ENCODE data around the gene CLN6.
"Not testable (repeated sequence)": the region's sequence is repeated elsewhere in the genome, so short reads cannot be mapped to it uniquely, and the experiment has no call there.

Gene CLN6

DNA sequence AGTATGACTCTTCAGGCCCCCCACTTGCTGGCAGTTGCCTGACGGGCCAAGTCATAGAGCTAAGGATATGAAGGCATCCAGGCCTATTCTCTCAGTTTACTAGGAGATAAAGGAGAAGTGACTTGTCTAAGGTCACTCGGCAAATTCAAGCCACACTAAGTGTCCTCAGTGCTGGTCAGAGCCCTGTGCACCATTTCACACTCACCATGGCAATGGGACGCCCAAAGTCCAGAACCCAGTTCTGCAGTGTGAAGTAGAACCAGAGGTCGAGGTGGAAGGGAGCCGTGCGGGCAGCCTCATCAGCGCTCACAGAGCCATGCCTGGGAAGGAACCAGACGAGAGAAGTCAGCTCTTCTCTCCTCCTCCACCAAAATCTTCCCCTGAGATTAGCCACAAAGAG, 11.2 kb downstream of the CLN6 start:
- DNase-seq (ENCODE audit: low read depth in 2 of 2) = no peak
- no peak overlapping the region for H3K4me3 ChIP-seq (replicated peaks in 1 of 2; ENCODE audit: low read depth in 2 of 2, low read length in 2 of 2)
- TF ChIP-seq, protein P1, sequence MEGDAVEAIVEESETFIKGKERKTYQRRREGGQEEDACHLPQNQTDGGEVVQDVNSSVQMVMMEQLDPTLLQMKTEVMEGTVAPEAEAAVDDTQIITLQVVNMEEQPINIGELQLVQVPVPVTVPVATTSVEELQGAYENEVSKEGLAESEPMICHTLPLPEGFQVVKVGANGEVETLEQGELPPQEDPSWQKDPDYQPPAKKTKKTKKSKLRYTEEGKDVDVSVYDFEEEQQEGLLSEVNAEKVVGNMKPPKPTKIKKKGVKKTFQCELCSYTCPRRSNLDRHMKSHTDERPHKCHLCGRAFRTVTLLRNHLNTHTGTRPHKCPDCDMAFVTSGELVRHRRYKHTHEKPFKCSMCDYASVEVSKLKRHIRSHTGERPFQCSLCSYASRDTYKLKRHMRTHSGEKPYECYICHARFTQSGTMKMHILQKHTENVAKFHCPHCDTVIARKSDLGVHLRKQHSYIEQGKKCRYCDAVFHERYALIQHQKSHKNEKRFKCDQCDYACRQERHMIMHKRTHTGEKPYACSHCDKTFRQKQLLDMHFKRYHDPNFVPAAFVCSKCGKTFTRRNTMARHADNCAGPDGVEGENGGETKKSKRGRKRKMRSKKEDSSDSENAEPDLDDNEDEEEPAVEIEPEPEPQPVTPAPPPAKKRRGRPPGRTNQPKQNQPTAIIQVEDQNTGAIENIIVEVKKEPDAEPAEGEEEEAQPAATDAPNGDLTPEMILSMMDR (IDR thresholded peaks at IDR 0.05; ENCODE audit: low read depth, low read length) = no peak

DNA sequence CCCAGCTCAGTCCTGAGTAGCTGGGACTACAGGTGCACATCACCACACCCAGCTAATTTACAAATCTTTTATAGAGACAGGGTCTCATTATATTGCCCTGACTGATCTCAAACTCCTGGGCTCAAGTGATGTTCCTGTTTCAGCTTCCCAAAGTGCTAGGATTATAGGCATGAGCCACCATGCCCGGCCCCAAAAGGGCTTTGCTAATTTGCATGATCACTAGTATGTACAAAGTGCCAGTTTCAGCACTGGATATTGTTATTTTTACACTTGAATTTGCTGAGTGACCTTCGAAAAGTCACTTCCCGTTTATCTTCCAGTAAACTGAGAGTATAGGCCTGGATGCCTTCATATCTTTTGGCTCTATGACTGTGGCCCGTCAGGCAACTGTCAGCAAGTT, 12.2 kb downstream of the CLN6 start:
- H3K4me3 ChIP-seq (replicated peaks in 1 of 2; ENCODE audit: low read depth in 2 of 2, low read length in 2 of 2) = no peak overlapping the region
- TF ChIP-seq, protein P1 (IDR thresholded peaks at IDR 0.05; ENCODE audit: low read depth, low read length) = no peak
- no peak for DNase-seq (ENCODE audit: low read depth in 2 of 2)

DNA sequence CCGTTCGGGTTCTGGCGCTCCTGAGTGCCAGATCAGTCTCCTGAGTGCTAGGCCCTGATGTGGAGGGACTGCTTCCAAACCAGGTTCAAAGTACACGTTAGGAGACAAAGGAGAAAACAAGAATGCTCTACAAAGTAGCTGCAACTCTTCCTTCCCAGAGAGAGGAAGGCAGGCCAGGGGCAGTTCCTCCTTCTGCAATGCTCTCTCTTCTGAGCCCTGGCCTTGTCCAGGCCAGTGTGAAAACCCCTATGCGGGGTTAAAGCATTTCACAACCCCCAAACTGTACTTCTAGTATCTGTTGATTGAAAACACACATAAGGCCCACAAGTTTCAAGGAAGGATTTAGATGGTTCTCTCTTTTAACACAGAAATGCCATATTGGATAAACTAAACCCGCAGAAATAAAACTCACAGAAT, 14.7 kb downstream of the CLN6 start:
- H3K4me3 ChIP-seq (replicated peaks in 1 of 2; ENCODE audit: low read depth in 2 of 2, low read length in 2 of 2) = no peak overlapping the region
- DNase-seq (ENCODE audit: low read depth in 2 of 2) = no peak
- TF ChIP-seq, protein P1 (IDR thresholded peaks at IDR 0.05; ENCODE audit: low read depth, low read length) = no peak

DNA sequence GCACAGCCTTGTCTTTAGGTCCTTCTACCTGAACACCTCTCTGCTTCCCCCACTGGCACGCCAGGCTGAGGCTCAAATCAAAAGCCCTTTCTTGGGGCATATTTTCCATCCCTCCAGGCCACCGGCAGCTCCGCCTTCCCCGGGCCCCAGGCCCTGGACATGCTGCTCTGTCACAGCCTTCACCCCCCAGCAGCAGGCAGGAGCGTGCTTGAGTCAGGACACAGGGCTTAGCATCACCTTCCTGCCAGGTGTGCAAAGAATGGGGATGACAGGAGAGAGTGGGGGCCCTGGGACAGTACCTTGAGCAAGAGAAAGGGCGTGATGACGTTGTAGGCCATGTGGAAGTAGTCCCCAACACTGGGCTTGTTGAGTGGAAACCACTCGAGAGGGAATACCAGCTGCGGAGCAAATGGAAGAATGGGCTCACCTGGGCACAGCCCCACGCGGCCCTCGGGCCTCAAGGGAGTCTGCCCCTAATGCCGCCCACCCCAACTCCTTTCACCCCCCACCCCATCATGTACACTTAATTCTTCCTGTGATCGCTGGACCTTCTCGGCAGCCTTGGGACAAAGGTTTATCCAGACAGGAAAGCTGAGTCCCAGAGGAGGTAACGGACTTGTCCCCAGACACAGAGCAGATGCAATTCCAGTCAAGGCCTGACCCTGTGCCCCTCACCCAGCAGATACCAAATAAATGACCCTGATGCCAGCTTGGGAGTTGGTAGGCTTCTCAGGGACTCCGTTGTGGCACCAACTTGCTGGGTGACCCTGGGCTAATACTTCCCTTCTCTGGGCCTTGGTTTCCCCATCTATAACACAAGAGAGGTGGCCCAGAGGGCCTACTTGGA, 15.3 kb downstream of the CLN6 start:
- no peak for DNase-seq (ENCODE audit: low read depth in 2 of 2)
- H3K4me3 ChIP-seq (replicated peaks in 1 of 2; ENCODE audit: low read depth in 2 of 2, low read length in 2 of 2) = no peak overlapping the region
- TF ChIP-seq, protein P1 (IDR thresholded peaks at IDR 0.05; ENCODE audit: low read depth, low read length) = no peak

DNA sequence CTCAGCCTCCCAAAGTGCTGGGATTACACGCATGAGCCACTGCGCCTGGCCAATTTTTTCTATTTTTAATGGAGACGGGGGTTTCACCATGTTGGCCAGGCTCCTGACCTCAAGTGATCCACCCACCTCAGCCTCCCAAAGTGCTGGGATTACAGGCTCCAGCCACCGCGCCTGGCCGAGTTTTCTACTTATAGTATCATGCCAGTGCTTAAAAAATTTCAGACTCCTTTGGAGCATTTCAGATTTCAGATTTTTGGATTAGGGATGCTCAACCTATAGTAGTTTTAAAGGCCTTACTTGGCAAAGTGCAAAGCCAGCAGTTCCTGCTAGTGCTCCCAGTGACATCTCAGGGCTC, 16.1 kb downstream of the CLN6 start:
- DNase-seq (ENCODE audit: low read depth in 2 of 2); H3K4me3 ChIP-seq (replicated peaks in 1 of 2; ENCODE audit: low read depth in 2 of 2, low read length in 2 of 2): not testable (repeated sequence)

DNA sequence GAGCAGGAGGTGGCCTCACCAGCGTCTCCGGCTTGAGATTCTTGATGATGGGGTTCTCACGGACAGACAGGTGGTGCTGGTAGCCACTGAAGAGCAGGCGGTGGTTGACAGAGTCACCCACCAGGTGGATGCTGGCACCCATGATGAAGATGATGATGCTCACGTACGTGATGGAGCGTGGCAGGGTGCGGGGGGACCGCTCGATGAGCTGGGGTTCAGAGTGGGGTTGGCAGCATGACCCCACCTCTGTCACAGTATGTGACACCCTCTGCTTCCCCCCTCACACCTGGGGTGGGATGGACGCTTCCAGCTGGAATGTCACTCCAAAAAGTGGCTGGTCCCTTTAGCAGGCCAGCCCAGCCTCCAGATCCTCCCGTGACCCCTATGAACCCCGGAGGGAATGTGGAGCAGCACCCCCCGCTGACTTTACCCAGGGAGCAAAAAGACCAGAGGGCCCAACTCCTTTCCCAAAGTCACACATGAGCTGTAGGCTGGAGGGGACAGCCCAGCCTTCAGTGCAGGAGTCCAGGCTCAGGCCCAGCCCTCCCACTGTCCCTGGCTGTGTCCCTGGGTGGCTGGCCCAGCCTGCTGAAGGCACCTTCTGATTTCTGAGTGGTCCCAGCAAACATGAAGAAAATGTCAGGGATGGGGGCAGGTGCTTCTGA, 17.7 kb downstream of the CLN6 start:
- H3K4me3 ChIP-seq (replicated peaks in 1 of 2; ENCODE audit: low read depth in 2 of 2, low read length in 2 of 2) = no peak overlapping the region
- TF ChIP-seq, protein P1 (IDR thresholded peaks at IDR 0.05; ENCODE audit: low read depth, low read length) = no peak
- no peak for DNase-seq (ENCODE audit: low read depth in 2 of 2)

DNA sequence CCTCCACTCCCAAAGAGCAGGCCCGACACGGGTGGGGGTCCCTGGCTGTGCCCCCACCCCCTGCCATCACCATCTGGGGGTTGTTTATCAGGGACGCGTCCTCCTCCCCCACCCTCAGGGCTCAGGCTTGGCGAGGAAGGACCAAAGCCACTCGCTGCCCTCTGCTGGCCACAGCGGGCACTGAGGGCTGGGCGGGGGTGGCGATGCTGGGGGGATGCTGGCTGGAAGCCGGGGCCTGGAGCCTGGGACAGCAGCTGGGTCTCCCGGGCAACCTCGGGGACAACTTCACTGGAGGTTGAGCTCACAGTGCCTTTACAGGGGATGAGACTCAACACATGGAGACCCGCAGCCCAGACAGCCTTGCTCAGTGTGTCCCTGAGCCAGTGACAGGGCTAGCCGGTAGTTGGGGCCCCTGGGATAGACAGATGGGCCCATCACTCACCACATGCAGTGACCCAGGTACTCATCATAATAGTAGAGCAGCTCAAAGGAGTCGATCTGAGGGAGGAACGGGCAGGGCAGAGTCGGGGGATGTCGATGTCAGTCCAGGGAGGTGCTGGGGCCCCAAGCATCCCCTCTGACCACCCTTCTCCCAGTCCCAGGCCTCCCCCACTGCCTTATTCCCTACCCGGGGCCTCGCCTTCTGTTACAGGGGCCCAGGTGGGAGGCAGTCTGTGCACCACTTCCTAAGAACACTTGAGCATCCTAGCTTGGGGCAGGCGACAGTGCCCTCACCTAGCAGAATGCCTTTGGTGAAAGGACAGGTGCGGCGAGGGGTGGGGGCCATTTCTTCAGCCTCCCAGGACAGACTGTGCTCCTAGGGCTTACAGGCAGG, 18.5 kb downstream of the CLN6 start:
- peak; percentile 45 to 61 for DNase-seq (ENCODE audit: low read depth in 2 of 2)
- TF ChIP-seq, protein P1 (IDR thresholded peaks at IDR 0.05; ENCODE audit: low read depth, low read length) = peak; percentile 87
- peak overlapping the region in 1 of 2 donors; percentile 3 for H3K4me3 ChIP-seq (replicated peaks in 1 of 2; ENCODE audit: low read depth in 2 of 2, low read length in 2 of 2)

All from cardiac fibroblast (primary cell).